Epithelial cell of proximal tubule (primary cell): ENCODE measurements around the gene ZNF346. TPM values are rescaled to one million over a fixed set of nuclear protein-coding genes. Genes with fewer than 3 reads are reported as not detected.

Experiments used
- DNase-seq: peaks from one replicate; pipeline ENCODE4 v3.0.0-alpha.2; 2011; ENCODE audit warnings: low read depth
- H3K4me3 ChIP-seq: 2 replicates; pipeline ENCODE4 v1.5.1; 2011; ENCODE audit warnings: low read depth, mild to moderate bottlenecking, low read length
- CTCF ChIP-seq: conservative IDR thresholded peaks from 2 replicates; pipeline ENCODE4 v1.5.1; 2012; ENCODE audit warnings: low read depth, mild to moderate bottlenecking, low read length
- total RNA-seq: library from RNA; depleted of rRNA; stranded (reverse); fragments of >200 nt; gene quantifications from 2 replicates; pipeline ENCODE4 v1.2.3, GENCODE V29; 2015

Gene ZNF346
- total RNA-seq, 1 donor from 2014 or later, result 8.8 TPM

GRCh38 chr5:177066224-177066623 lies 43.7 kb downstream of the ZNF346 start:
- TF ChIP-seq CTCF, result no peak
- DNase-seq, result no peak
- H3K4me3 ChIP-seq, result no peak overlapping the region

DNA sequence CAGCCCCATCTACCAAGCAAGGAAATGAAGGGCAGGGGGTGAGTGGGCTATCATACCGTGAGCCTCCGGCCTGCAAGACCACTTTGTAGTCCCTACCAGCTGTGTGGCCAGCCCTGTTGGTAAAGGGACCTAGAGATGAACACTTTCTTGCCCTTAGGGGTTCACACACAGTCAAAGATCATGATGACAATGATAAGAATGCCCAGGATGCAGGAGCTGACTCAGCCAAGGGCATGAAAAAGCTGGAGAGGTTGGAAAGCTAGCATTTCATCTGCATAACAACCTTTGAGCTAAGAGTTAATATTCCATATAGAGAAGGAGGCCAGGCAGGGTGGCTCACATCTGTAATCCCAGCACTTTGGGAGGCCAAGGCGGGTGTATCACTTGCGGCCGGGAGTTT lies 45.0 kb downstream of the ZNF346 start:
- no peak for DNase-seq
- no peak for TF ChIP-seq CTCF

DNA sequence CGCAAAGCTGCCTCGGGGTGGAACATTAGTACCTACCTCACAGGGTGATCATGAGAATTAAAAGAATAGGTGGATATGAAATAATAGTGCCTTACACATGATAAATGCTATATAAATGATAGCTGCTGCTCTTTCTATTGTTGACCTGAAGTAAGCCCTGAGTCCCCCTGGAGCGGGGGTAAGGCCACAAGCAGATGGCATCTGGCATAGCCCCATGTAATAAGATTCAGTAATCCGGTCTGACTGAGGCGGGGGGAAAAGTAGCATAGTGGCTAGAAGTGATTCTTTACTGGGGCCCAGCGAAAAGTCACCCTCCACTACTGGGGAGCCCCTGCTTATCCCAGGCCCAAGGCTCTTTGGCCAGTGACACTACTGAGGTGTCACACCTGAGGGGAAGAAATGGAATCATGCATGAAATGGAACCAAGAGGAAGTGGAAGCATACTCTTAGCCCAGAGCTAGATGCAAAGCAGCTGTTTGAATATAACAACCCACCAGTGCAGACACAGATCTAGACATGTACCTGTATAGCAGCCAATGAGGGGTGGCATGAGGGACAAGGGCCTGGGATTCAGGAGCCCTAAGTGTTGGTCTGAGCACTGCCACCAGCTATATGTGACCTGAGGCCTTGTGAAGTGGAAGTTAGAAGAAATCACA lies 48.2 kb downstream of the ZNF346 start:
- DNase-seq, result no peak
- TF ChIP-seq CTCF, result no peak
- H3K4me3 ChIP-seq, result no peak overlapping the region

More for the DNA sequence above, 45.0 kb downstream of the ZNF346 start:
- H3K4me3 ChIP-seq, result no peak overlapping the region

DNA sequence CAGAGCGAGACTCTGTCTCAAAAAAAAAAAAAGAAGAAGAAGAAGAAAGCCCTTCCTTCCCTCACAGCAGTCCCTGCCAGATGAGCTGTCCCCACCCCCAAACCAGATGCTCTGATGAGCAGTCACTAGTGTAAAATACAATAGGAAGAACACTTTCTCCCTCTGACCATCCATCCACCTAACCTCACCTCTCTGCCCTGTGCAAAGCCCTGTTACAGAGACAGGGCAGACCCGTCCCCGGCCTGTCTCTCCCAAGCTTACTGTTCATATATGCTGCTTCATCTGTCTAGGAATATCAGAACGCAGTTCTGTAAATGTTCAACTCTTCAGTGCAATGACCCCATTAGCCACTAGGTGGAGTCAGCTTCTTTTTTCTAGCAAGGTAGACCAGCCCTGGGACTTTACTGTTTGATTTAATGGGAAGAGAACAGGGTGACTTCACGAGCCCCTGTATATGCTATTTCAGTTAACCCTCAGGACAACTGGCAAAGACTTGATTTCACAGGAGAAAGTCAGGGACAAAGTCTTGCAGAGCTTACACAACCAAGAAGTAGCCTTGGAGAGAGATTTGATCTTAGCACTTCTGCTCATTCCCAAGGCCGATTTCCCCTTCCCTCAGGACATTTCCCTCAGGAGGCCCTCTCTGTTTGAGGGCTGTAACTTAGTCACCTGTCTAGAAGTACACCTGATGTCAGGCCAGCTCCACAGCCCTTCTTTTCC lies 49.3 kb downstream of the ZNF346 start:
- peak; percentile 95 for TF ChIP-seq CTCF
- no peak overlapping the region for H3K4me3 ChIP-seq
- peak; percentile 61 for DNase-seq

DNA sequence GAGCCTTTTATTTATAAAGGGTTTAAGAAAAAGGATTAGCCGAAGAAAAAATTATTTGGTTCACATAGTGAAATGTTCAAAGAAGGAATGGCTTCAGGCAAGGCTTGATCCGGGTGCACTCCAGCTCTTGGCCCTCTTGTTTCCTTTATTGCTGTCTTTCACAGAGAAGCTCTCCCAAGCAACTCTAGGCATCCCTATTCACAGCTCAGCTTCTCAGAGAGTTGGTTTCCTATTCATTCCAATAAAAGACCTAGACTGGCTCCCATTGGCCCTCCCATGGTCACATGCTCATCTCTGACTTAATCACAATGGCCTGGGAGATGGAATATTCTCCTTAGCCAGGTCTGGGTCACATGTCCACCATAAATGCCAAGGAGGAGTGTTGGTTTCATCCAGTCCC lies 54.8 kb downstream of the ZNF346 start:
- DNase-seq, result no peak
- TF ChIP-seq CTCF, result no peak

GRCh38 chr5:177079606-177080005 lies 57.1 kb downstream of the ZNF346 start:
- DNase-seq, result no peak
- TF ChIP-seq CTCF, result no peak
- H3K4me3 ChIP-seq, result no peak overlapping the region

More for the DNA sequence above, 54.8 kb downstream of the ZNF346 start:
- no peak overlapping the region for H3K4me3 ChIP-seq
